Activated CD4-positive, alpha-beta T cell treated with anti-CD3 and anti-CD28 coated beads for 48 hours (primary cell): Measurements from ENCODE around the gene SDC3.

Source experiments
- DNase-seq: peaks from one replicate; pipeline ENCODE4 v3.0.0-alpha.2; 2020

Gene SDC3

DNA sequence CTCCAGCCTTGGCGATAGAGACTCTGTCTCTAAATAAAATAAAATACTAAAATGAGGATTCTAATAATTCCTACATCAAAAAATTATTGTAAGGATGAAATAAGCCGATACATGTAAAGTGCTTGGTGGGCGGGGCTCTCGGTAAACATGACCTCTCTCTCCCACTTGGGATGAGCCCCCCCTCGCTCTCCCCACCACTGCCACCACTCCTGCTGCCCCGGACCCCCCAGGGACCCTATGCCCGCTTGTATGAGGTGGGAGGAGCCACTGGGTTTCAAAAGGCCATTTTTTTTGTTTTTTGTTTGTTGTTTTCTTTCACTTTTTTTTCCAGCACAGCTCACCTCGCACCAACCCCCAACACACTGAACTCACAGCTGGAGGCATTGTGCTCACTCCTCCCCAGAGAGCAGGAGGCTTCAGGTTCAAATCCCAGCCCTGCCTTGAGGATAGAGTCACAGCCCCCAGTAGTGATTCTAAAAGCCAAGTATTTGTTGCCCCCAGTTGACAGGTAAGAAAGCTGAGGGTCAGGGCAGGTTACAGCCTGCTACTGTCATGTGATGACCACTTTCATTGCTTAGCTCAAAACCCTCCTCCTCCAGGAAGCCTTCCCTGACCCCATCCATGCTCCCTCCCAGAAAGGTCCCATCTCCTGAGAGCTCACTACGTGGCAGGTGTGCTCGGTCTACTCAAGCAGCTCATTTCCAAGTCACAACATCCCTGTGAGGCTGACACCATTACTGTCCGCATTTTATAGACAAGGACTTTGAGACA, 4.2 kb downstream of the SDC3 start:
- DNase-seq, result no peak

GRCh38 chr1:30903343-30904034, 5.1 kb downstream of the SDC3 start:
- no peak for DNase-seq

DNA sequence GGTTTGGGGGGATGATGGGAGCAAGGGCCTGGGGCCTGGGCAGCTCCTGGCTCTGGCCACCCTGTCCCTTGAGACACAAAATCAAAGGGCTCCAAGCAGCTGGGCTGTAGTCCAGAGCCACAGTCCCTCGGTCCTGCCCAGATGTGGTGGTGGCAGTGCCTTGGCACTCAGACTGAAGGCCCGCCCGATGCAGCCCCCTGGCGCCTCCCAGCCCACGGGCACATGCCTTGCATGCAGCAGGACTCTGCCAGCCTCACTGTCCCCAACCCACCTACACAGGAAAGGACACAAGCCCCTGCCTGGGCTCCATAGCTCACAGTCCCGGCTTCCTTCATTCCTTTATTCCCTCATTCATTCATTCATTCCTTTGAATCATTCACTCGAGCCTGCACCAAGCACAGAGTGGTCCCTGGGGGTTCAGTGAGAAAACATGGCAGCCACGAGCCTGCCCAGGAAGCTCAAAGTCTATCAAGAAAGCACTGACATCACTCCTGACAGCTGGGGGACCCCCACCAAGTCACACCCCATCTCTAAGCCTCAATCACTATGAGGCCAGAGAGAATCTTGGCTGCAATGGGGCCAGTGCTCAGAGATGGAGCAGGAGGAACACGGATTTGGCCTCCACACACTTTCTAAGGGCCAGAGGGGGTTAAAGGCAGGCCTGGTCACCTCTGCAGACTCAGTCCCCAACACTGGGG, 5.8 kb downstream of the SDC3 start:
- DNase-seq, result no peak

- DNase-seq, result no peak
These were observed 6.6 kb downstream of the SDC3 start for GRCh38 chr1:30901798-30902581.

DNA sequence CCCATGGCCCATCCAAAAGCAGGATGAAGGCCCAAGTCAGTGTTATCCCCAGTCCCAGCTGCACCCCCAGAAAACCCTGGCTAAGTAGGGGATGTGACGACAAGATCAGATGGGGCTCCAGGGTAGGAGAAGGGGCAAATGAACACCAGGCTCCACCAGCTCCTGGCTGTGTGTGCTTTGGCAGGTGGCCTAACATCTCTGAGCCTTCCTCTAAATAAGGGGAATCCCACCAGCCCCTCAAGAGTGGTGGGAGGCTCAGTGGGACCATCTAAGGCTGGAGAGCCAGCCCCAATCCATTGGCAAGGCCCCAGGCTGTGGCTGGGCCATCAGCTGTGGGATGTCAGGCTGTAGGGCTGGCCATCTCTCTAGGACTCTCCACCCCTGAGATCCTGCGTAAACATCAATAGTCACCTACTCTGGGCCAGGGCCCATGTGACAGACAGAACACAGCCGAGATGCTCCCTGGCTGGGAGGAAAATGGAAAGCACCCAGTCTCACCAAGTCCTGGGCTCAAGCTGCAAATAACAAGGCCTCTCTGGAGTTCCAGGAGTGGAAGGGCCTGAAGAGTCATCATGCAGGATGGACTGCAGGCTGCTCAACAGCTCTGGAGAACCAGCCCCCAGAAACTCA, 7.5 kb downstream of the SDC3 start:
- DNase-seq, result no peak

DNA sequence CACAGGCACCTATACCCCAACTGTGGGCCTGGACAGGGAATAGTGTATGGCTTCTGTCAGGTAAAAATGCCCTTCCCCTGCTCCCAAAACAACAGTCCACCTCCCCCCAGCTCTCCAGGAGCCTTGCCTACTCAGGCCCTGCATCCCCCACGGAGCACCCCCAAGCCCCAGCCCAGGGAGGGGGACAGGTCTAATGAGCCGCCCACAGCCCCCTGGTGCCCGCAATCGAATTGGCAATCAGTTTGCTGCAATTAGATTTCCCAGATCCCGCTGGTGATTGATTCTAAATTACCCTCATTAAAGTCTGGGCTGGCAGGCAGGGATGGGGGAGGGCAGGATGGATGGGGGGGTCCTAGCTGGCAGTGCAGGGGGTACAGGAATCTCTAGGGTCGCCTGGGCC, 8.1 kb downstream of the SDC3 start:
- no peak for DNase-seq

DNA sequence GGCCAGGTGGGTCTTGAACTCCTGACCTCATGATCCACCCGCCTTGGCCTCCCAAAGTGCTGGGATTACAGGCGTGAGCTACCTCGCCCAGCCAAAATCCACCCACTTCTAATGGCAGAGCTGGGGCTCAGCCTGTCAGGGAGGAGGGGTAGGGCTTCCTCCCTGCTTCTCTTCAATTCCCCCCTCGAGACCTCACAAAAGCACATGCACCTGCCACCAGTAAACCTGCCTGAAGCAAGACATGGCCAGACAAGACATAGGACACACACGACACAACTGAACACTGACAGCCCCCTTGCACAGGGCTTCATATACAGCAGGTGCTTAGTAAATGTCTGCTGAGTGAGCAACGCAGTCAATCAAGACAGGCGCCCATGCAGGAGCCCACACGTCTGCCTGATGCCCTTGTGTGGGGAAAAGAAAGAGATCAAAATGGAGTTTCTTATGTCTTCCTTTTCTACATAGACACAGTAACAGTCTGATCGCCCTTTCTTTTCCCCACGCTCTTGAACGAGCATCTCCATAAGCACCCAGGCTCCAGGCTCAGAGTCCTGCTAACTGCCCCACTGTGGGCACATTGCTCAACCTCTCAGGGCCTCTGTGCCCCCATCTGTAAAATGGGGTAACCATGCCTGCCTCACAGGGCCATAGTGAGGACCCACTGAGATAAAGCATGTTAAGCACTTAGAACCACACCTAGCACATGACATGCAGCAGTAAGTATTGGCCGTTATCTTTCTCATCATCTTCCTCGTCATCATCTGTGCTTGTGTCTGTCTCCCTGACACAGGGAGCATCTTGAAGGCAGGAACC, 8.8 kb downstream of the SDC3 start:
- no peak for DNase-seq

GRCh38 chr1:30898031-30898815, 10.3 kb downstream of the SDC3 start:
- DNase-seq, result no peak

GRCh38 chr1:30896905-30897304, 11.7 kb downstream of the SDC3 start:
- DNase-seq, result no peak

DNA sequence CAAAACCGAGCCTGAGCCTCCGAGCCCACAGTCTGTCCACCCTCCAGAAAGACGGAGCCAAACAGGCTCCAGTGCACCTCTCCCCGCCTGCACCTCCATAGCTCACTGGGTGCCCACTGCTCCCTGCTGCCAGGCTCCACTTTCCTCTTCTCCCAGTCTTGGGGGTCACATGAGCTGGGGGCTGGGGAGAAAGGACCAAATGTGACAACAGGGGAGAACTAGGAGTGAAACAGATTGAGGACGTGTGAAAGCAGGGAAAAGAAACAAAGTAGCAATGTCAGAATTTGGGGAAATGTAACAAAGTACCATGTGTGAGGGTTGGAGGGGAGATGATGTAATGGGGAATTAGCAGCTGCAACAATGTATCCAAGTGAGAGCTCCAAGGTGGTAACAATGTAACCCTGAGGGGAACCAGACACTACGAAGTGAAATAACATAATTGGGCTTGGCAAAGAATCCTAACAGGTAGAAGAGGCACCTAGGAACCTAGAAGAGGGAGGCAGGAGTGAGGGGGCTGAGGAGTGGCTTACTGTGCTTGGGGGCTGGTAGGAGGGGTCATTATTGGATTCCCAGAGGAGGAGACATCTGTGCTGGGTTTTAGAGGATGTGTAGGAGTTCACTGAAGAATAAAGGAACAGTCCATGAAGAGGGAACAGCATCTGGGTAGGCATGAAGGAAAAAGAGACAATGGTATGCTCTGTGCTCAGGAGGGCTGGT, 12.5 kb downstream of the SDC3 start:
- no peak for DNase-seq

- no peak for DNase-seq
These were observed 13.1 kb downstream of the SDC3 start for GRCh38 chr1:30895382-30895943.

GRCh38 chr1:30894508-30894973, 14.0 kb downstream of the SDC3 start:
- no peak for DNase-seq

DNA sequence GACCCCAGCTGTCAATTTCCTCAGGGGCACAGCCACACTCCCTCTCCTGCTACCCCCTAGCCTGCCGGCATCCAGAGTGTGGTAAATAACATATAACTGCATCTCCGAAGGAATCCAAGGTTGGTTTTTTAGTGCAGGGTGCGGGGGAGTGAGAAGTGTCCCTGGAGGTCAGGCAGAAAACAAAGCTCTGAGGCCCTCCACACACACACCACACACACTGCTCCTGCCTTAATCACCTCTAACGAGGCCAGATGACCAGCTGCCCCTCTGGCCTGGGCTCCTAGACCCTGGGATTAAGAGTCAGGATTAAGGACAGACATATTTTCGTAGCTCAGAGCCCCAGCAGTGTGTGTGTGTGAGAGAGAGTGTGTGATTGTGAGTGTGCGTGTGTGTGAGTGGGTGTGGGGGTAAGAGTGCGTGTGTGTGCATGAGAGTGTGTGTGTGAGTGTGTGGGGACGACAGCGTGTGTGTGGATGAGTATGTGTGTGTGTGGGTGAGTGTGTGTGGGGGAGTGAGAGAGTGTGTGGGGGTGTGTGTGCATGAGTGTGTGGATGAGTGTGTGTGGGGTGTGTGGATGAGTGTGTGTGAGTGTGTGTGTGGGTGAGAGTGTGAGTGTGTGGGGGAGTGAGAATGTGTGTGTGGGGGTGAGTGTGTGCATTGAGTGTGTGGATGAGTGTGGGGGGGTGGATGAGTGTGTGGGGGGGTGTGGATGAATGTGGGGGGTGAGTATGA, 14.6 kb downstream of the SDC3 start:
- no peak for DNase-seq

DNA sequence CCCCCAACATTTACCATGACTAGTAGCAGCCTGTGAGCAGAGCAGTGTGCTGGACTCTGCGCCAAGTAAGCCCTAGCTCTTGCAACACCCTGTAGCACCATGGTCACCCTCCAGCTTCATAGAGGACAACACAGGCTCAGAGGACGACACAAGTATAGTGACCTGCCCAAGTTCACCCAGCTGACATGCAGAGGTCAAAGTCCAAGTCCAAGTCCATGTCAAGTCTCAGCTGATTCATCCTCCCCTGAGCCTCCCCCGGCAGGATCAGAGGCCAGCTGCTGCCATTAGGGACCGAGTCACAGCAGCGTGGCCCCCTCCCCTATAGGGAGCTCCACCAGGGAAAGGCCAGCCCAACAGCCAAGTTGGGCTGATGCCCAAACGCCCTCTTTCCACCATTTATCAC, 15.9 kb downstream of the SDC3 start:
- DNase-seq, result no peak

- no peak for DNase-seq
These were observed 17.4 kb downstream of the SDC3 start for GRCh38 chr1:30891227-30891552.

DNA sequence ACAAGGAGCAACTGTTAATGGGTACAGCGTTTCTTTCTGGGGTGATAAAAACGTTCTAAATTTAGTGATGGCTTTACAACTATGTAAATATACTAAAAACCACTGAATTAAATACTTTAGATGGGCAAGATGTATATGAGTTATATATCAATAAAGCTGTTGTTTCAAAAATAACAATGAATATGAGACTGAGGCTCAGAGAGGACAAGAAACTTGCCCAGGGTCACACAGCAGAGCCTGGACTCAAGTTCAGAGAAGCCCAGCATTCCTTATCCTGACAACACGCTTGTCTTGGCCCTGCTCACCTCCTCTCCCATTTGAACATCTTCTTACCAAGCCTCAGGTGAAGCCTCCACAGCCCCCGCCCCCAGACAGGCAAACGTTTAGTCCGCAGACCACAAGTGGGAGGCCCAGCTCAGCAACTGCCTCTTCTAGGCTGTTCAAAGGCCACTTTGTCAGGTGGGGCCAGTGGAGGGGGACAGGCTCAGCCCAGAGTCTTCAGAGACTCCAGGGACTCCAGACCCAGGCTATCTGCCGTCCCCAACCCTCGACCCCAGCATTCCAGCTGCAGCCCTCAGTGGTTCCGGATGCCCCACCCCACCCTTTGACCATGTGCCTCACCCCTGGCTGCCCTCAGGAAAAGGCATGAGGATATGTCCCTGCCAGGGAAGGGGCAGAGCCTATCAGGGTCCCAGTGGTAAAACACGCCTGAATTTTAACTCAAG, 17.9 kb downstream of the SDC3 start:
- DNase-seq, result no peak

- DNase-seq, result no peak
These were observed 19.0 kb downstream of the SDC3 start for GRCh38 chr1:30889511-30889910.

- DNase-seq, result no peak
These were observed 19.6 kb downstream of the SDC3 start for GRCh38 chr1:30888975-30889374.

- DNase-seq, result no peak
These were observed 20.2 kb downstream of the SDC3 start for GRCh38 chr1:30888391-30888790.
